T-helper 1 cell treated with Interleukin-12 subunit alpha and Interleukin-12 subunit beta and Interleukin-4 antibody, amounts not matched to agents 30 μg/mL and 1 μg/mL, for 36 hours (primary cell): ENCODE data around the gene CALHM2.

Experiments used
- H3K27ac Mint-ChIP-seq: one replicate; pipeline ENCODE4 v1.8.0; 2021; ENCODE audit warnings: mild to moderate bottlenecking, mixed read lengths
- H3K27me3 Mint-ChIP-seq: one replicate; pipeline ENCODE4 v1.8.0; 2021; ENCODE audit warnings: low read depth, mixed read lengths
- H3K36me3 Mint-ChIP-seq: one replicate; pipeline ENCODE4 v1.8.0; 2021; ENCODE audit warnings: low read depth, mixed read lengths
- H3K4me1 Mint-ChIP-seq: one replicate; pipeline ENCODE4 v1.8.0; 2021; ENCODE audit warnings: low read depth, mixed read lengths
- H3K4me3 Mint-ChIP-seq: one replicate; pipeline ENCODE4 v1.8.0; 2021; ENCODE audit warnings: mild to moderate bottlenecking, moderate library complexity, mixed read lengths
- H3K9me3 Mint-ChIP-seq: one replicate; pipeline ENCODE4 v1.8.0; 2021; ENCODE audit warnings: mixed read lengths

CALHM2 gene

DNA sequence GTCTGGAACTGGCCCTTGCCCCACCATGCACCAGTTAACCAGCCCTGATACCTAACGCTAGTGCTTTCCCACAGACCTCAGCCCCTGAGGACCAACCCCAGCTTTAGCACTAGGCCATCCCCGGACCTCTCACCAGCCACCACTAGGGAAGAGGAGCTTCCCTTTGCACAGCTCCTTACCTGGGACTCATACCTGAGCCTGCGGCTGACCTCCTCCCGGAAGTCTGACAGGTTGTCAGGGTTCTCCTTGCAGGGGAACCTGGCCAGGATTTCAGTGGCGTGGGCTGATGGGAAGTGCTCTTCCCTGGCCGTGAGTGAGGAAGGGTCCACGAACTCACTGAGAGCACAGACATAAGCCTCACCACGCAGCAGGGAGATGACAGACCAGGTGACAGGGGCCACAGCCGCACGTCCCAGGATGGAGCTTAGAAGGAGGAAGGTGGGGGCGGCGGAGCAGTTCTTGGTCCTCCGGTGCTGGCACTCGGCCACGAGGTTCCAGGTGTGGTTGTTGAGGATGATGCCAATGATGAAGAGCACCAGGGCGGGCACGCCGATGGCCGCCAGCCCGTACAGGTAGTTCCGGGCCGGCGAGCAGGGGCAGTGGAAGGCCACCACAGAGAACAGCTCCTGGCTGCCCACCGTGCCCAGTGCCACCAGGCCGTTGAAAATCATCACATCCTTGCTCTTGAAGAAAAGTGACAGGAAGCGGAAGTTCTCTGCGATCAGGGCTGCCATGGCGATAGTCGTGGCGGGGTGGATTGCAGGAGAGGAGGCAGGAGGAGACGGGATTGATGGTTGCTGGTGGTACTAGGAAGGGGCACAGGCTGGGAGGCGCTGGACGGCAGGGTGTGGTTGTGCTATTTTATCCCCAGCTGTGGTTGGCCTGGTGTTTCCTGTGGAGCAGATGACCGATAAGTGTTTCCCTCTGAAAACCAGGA is 2.7 kb downstream of the CALHM2 start:
- H3K27me3 Mint-ChIP-seq: no peaks in the 10 kb centered on the region
- H3K36me3 Mint-ChIP-seq: peaks cover 50% of the 10 kb centered on the region
- H3K4me1 Mint-ChIP-seq: peaks cover 51% of the 10 kb centered on the region
- no peaks in the 10 kb centered on the region for H3K9me3 Mint-ChIP-seq
- H3K4me3 Mint-ChIP-seq: peak overlapping the region; percentile 88
- H3K27ac Mint-ChIP-seq: peak overlapping the region; percentile 46

DNA sequence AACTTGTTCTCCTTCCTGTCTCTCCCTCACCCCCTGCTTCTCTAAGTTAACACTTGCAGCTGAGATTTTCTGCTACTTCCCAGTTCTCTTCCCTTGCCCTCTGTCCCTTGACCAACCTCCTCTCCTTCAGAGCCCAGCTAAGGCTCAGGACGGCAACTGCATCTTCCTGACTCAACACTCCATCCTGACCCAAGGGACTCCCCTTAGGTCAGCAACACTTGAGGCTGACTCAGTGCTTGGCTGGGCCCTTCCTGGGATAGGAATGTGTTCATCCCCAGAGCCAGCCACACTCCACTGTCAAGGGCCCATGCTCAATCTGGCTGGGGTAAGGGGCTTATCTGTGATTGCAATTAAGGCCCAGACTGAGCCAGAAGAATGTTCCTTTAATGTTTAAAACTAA is 3.4 kb downstream of the CALHM2 start:
- Mint-ChIP-seq H3K4me1 (peaks cover 48% of the 10 kb centered on the region), H3K36me3 (peaks cover 53% of the 10 kb centered on the region), H3K27ac (peak overlapping the region; percentile 62), H3K4me3 (peak overlapping the region; percentile 88), H3K9me3 (no peaks in the 10 kb centered on the region), H3K27me3 (no peaks in the 10 kb centered on the region)

DNA sequence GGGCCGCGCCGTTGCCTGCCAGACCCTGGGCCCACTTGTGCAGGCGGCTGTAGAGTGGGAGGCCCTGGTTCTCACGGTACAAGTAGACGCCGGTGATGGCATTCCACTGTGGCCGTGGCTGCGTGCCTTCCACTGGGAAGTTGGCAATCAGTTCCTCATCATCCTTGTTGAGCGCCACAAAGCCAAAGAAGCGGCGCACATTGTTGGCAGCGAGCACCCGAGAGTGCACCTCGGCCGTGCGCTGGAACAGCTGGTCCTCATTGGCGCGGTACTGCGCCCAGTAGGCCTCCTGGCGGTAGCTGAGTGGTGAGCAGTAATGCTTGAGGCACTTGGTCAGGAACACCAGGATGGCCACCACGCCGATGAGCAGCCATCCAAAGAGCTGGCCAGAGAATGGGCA is 5.0 kb downstream of the CALHM2 start:
- Mint-ChIP-seq H3K27me3 (no peaks in the 10 kb centered on the region), H3K36me3 (peaks cover 61% of the 10 kb centered on the region), H3K4me1 (peaks cover 39% of the 10 kb centered on the region), H3K9me3 (no peaks in the 10 kb centered on the region), H3K4me3 (no peak overlapping the region), H3K27ac (no peak overlapping the region)

DNA sequence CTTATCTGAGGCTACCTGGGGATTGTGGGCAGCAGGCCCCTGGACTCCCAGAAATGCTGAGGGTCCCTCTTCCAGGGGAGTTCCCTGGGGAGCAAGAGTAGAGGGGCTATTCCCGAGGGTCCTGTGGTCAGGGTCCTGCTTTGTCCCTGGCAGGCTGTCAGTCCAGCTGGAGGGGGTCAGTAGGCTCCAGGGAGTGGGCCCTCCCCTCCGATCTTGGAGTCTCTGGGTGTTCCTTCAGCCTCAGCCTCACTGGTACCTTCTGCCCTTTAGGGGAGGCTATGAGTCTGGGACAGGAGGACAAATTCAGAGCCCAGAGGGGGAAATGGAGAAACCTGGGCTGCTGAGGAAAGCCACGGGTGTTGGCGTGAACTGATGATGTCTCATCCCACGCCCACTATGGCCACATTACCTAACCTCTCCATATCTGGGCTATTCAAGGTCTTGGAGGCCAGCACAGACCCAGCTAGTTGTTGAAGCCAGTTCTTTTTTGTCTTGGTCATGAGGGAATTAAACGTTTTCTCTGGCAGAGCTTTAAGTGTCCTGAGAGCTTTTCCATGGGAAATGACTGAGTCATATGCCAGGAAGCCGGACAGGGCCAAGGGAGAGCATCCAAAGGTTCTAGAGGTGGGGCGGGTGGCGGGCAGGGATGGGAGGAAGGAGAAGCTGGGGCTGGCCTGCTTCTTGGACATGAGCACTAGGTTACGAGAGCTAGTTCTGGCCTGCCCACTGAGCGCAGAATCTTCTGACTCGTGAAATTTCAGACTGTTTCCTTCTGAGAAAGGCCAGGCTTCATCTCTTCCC is 6.2 kb downstream of the CALHM2 start:
- peaks cover 60% of the 10 kb centered on the region for H3K36me3 Mint-ChIP-seq
- H3K4me1 Mint-ChIP-seq: peaks cover 33% of the 10 kb centered on the region
- no peak overlapping the region for H3K4me3 Mint-ChIP-seq
- no peaks in the 10 kb centered on the region for H3K27me3 Mint-ChIP-seq
- no peaks in the 10 kb centered on the region for H3K9me3 Mint-ChIP-seq
- no peak overlapping the region for H3K27ac Mint-ChIP-seq

DNA sequence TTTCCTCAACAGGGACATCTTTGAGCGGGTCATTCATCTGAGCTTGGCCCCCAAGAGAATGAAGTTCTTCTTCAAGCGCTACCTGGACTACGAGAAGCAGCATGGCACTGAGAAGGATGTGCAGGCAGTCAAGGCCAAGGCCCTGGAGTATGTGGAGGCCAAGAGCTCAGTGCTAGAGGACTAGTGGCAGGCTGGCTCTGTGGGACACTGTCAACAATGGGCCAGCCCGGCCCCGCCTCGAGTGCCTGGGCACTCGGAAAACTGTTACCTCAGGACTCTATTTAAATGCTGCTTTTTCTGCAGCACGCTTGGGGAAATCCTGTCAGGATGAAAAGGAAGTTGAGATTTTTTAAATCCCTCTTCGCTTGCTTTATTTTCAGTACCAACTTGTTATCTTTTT is 6.8 kb downstream of the CALHM2 start:
- Mint-ChIP-seq H3K4me3 (no peak overlapping the region), H3K27ac (no peak overlapping the region), H3K36me3 (peaks cover 57% of the 10 kb centered on the region), H3K4me1 (peaks cover 27% of the 10 kb centered on the region), H3K27me3 (no peaks in the 10 kb centered on the region), H3K9me3 (no peaks in the 10 kb centered on the region)

DNA sequence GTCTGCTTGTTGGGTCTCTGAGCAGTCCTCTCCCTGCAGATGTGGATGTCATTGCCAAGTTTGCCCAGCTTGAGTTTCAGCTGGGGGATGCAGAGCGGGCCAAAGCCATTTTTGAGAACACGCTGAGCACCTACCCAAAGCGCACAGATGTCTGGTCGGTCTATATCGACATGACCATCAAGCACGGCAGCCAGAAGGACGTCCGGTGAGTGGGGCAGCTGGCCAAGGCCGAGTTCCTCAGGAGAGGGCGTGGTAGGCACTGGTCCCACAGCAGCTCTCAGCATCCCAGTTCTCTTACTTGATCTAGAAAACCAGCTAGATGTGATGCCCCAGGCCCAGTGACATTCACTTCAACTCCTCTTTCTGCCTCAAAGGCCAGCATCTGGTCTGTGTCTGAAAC is 7.7 kb downstream of the CALHM2 start:
- no peaks in the 10 kb centered on the region for H3K27me3 Mint-ChIP-seq

DNA sequence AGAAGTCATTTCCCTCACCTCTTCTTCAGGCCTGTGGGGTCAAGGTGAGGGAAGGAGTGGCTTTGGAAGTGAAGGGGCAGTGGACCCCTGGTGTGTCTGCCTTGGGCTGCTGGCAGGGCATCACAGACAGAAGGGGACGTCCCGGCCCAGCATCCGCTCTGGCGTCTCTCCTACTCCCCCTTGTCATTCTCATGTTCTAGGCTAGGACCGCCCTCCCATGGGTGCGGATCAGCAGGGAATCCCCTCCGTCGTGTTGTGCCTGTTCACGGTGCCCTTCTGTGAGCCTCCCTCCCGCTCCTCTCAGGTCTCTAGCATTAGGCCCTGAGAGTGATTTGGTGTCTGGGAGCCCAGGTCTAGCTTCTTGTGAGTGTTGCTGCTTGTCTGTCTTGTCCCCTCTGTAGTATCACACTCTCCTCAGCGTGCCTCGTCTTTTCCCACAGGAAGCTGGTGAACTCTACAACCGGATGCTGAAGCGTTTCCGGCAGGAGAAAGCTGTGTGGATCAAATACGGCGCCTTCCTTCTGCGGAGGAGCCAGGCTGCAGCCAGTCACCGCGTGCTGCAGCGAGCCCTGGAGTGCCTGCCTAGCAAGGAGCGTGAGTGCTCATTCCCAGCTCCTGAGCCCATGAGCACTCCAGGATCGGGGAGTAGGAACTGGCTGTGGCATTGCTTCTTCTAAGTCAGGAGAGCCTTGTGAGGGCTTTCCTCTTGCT is 8.5 kb downstream of the CALHM2 start:
- Mint-ChIP-seq H3K4me3 (no peak overlapping the region), H3K27ac (peak overlapping the region; percentile 8), H3K27me3 (no peaks in the 10 kb centered on the region), H3K36me3 (peaks cover 48% of the 10 kb centered on the region), H3K4me1 (peaks cover 11% of the 10 kb centered on the region), H3K9me3 (no peaks in the 10 kb centered on the region)

More for the DNA sequence above, 7.7 kb downstream of the CALHM2 start:
- peaks cover 18% of the 10 kb centered on the region for H3K4me1 Mint-ChIP-seq
- peaks cover 54% of the 10 kb centered on the region for H3K36me3 Mint-ChIP-seq
- H3K27ac Mint-ChIP-seq: peak overlapping the region; percentile 36
- no peak overlapping the region for H3K4me3 Mint-ChIP-seq
- no peaks in the 10 kb centered on the region for H3K9me3 Mint-ChIP-seq

DNA sequence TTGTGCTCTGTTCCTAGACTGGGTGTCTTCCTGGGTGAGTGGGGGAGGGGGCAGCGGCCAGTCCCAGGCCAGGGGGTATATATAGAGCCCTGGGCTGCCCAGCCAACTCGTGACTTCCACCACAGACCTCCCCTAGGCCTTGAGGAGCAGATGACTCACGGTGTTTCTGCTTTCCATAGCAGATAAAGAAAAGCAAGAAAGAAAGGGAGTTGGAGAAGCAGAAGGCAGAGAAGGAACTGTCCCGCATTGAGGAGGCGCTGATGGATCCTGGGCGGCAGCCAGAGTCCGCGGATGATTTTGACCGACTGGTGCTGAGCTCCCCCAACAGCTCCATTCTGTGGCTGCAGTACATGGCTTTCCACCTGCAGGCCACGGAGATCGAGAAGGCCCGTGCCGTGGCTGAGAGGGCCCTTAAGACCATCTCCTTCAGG is 10.1 kb downstream of the CALHM2 start:
- no peaks in the 10 kb centered on the region for H3K27me3 Mint-ChIP-seq
- H3K4me1 Mint-ChIP-seq: peaks cover 6% of the 10 kb centered on the region
- no peaks in the 10 kb centered on the region for H3K9me3 Mint-ChIP-seq
- H3K27ac Mint-ChIP-seq: no peak overlapping the region
- peaks cover 49% of the 10 kb centered on the region for H3K36me3 Mint-ChIP-seq
- H3K4me3 Mint-ChIP-seq: no peak overlapping the region

DNA sequence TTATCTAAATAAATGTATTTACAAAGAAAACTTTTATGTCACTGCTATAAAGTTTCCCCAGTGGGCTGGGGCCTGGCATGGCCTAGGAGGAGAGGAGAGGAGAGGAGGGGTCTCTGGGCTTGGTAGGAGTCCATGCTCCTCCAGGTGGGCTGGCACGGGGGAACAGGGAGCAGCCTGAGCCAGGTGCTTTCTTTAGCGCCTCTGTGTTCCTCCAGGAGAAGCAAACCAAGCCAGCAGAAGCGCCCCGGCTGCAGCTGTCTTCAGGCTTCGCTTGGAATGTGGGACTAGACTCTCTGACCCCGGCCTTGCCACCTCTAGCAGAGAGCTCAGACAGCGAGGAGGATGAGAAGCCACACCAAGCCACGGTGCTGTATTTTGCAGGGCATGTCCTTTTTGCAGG is 10.6 kb downstream of the CALHM2 start:
- no peak overlapping the region for H3K27ac Mint-ChIP-seq
- H3K9me3 Mint-ChIP-seq: no peaks in the 10 kb centered on the region
- peaks cover 4% of the 10 kb centered on the region for H3K4me1 Mint-ChIP-seq
- no peaks in the 10 kb centered on the region for H3K27me3 Mint-ChIP-seq
- no peak overlapping the region for H3K4me3 Mint-ChIP-seq
- peaks cover 50% of the 10 kb centered on the region for H3K36me3 Mint-ChIP-seq

DNA sequence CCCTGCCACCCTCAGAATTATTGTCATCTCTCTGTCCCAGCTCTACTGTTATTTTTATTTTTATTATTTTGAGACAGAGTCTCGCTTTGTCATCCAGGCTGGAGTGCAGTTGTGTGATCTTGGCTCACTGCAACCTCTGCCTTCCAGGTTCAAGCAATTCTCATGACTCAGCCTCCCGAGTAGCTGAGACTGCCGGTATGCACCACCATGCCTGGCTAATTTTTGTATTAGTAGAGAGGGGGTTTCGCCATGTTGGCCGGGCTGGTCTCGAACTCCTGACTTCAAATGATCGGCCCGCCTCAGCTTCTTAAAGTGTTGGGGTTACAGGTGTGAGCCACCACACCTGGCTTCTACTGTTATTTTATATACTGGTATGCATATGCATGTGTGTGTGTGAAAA is 11.0 kb downstream of the CALHM2 start:
- Mint-ChIP-seq H3K36me3 (peaks cover 49% of the 10 kb centered on the region), H3K27ac (no peak overlapping the region), H3K4me3 (no peak overlapping the region), H3K9me3 (no peaks in the 10 kb centered on the region), H3K4me1 (peaks cover 3% of the 10 kb centered on the region), H3K27me3 (no peaks in the 10 kb centered on the region)

DNA sequence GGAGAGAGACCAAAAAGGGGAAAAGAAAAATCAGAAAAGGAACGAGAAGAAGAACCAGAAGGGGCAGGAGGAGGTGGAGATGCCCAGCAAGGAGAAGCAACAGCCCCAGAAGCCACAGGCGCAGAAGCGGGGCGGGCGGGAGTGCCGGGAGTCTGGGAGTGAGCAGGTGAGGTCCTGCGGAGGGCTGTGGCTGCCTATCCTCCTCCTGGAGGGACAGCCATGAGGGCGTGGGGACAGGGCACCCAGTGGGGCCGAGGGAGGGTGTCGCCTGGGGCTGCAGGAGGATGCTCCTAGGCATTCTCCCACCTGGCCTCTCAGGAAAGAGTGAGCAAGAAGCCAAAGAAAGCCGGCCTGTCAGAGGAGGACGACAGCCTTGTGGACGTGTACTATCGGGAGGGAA is 11.8 kb downstream of the CALHM2 start:
- Mint-ChIP-seq H3K4me3 (no peak overlapping the region), H3K27me3 (no peaks in the 10 kb centered on the region), H3K27ac (peak overlapping the region; percentile 1), H3K36me3 (peaks cover 43% of the 10 kb centered on the region), H3K4me1 (peaks cover 1% of the 10 kb centered on the region), H3K9me3 (no peaks in the 10 kb centered on the region)

DNA sequence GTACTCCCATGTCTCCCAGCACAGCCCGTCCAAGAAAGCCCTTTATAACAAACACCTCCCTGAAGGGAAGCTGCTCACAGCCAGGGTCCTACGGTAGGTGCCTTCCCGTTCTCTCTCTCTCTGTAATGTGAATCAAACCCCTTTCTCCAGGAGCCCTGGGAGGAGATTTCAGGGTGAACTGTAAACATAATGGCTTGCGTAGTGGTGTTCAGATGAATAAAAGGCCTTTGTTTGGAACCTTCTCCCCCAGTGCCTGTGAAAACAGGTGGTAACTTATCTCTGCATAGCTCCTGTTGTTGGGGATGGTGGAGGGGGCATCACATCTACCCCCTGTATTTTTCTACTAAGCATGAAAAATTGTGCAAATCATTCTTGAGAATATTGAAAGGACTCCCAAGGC is 12.4 kb downstream of the CALHM2 start:
- H3K9me3 Mint-ChIP-seq: no peaks in the 10 kb centered on the region
- H3K36me3 Mint-ChIP-seq: peaks cover 41% of the 10 kb centered on the region
- H3K4me1 Mint-ChIP-seq: peaks cover 1% of the 10 kb centered on the region
- H3K4me3 Mint-ChIP-seq: no peak overlapping the region
- H3K27ac Mint-ChIP-seq: peak overlapping the region; percentile 1
- H3K27me3 Mint-ChIP-seq: no peaks in the 10 kb centered on the region

DNA sequence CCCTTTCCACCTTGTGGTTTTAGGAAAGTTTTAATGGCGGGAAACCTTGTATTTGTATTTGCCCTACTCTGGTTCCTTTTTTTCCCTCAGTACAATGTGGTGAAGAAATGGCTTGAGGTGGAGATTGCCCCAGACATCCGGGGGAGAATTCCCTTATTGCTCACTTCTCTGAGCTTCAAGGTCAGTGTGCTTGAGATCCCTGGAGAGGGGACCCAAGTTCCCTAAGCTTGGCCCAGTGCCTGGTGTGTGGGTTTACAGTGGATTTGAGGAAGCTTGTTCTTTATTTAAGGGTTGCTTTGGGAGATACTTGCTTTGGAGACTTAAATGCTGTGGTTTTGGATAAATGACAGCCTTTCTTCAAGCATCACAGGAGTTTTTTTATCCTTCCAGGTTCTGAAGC is 18.3 kb downstream of the CALHM2 start:
- Mint-ChIP-seq H3K4me3 (no peak overlapping the region), H3K27ac (no peak overlapping the region), H3K36me3 (peaks cover 58% of the 10 kb centered on the region), H3K27me3 (no peaks in the 10 kb centered on the region), H3K9me3 (no peaks in the 10 kb centered on the region), H3K4me1 (peaks cover 34% of the 10 kb centered on the region)

DNA sequence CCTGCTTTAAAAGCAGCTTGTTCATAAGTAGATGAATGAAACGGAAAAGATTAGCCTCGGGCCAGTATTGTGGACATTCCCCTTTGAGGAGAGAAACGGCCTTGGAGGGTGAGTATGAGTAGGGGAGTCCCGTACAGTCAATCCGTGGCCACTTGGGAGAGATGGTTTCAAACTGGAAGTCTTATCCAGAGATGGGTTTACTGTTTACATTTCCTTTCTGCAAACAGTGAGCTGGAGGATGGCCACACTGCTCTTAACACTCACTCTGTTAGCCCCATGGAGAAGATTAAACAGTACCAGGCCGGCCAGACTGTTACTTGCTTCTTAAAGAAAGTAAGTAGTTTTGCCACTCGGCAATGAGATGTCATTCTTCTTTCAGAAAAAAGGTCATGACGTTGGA is 20.3 kb downstream of the CALHM2 start:
- Mint-ChIP-seq H3K27ac (peak overlapping the region; percentile 8), H3K27me3 (no peaks in the 10 kb centered on the region), H3K4me1 (peaks cover 43% of the 10 kb centered on the region), H3K9me3 (no peaks in the 10 kb centered on the region), H3K4me3 (no peak overlapping the region), H3K36me3 (peaks cover 59% of the 10 kb centered on the region)
